Keratinocyte (primary cell): Measurements from ENCODE around the gene PPM1H.

Experiments
- EZH2 ChIP-seq: IDR thresholded peaks from one replicate; pipeline ENCODE4 v1.6.1; 2012; ENCODE audit warnings: inconsistent platforms, mild to moderate bottlenecking, low read length, moderate library complexity
- TF ChIP-seq, protein P1 (sequence below), 3 experiments: IDR thresholded peaks in 1 of 3; conservative IDR thresholded peaks in 1 of 3; optimal IDR thresholded peaks in 1 of 3; 2 replicates in 2 of 3; 3 replicates in 1 of 3; pipeline versions ENCODE3 to v1.5.1; 2011; ENCODE audit warnings: low read length in 3 of 3, mild to moderate bottlenecking in 3 of 3, moderate library complexity in 2 of 3, control low read depth in 1 of 3, inconsistent platforms in 1 of 3; ENCODE audit not compliant: insufficient read depth in 2 of 3; ENCODE audit errors: extremely low read depth in 1 of 3

DNA sequence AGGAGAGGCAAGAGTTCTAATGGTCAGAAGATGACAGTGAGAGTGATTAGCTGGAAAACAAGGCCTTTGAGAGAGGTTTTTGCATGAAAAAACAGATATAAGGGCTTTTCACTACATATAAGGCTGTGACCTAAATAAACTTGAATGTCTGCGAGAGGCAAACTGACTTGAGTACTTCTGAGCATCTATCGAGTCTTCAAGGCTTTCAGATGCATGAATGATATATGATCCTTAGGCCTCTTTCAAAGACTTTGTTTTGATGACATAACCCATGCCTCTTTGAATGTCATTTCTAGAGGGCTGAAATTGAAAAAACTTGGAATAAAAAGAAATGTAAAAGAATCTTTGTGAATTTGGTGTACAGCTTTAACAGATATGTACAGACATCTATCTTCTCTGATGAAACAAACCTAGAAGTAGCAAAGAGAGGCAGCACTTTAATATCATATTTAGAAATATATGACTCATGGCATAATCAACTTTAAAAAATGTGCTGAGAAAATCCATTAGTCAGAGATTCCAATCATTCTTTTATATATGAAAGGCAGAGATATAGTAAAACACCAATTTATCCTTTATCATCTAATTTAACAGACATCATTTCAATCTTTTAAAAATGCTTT lies 72.6 kb downstream of the PPM1H start:
- TF ChIP-seq, protein P1, sequence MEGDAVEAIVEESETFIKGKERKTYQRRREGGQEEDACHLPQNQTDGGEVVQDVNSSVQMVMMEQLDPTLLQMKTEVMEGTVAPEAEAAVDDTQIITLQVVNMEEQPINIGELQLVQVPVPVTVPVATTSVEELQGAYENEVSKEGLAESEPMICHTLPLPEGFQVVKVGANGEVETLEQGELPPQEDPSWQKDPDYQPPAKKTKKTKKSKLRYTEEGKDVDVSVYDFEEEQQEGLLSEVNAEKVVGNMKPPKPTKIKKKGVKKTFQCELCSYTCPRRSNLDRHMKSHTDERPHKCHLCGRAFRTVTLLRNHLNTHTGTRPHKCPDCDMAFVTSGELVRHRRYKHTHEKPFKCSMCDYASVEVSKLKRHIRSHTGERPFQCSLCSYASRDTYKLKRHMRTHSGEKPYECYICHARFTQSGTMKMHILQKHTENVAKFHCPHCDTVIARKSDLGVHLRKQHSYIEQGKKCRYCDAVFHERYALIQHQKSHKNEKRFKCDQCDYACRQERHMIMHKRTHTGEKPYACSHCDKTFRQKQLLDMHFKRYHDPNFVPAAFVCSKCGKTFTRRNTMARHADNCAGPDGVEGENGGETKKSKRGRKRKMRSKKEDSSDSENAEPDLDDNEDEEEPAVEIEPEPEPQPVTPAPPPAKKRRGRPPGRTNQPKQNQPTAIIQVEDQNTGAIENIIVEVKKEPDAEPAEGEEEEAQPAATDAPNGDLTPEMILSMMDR (optimal IDR thresholded peaks at IDR 0.05 in 1 of 3, IDR thresholded peaks at IDR 0.05 in 1 of 3, conservative IDR thresholded peaks at IDR 0.05 in 1 of 3; ENCODE audit: extremely low read depth in 1 of 3, insufficient read depth in 2 of 3, low read length in 3 of 3): no peak
- no peak for TF ChIP-seq EZH2
